Rectal smooth muscle tissue (tissue), 1 donor: ENCODE data around the gene MICALL2.

Experiments
- H3K27ac ChIP-seq: one replicate; pipeline ENCODE4 v1.7.0; 2013; ENCODE audit warnings: low read depth, low read length, inconsistent platforms
- H3K27me3 ChIP-seq: one replicate; pipeline ENCODE4 v1.7.0; 2013; ENCODE audit warnings: low read length; ENCODE audit not compliant: control insufficient read depth, insufficient read depth
- H3K36me3 ChIP-seq: one replicate; pipeline ENCODE4 v1.7.0; 2013; ENCODE audit warnings: low read length; ENCODE audit not compliant: control insufficient read depth, insufficient read depth
- H3K4me1 ChIP-seq: one replicate; pipeline ENCODE4 v1.7.0; 2013; ENCODE audit warnings: low read length; ENCODE audit not compliant: control insufficient read depth, insufficient read depth
- H3K4me3 ChIP-seq: one replicate; pipeline ENCODE4 v1.7.0; 2013; ENCODE audit warnings: low read length
- H3K9ac ChIP-seq: one replicate; pipeline ENCODE4 v1.7.0; 2013; ENCODE audit warnings: low read length

The MICALL2 gene

DNA sequence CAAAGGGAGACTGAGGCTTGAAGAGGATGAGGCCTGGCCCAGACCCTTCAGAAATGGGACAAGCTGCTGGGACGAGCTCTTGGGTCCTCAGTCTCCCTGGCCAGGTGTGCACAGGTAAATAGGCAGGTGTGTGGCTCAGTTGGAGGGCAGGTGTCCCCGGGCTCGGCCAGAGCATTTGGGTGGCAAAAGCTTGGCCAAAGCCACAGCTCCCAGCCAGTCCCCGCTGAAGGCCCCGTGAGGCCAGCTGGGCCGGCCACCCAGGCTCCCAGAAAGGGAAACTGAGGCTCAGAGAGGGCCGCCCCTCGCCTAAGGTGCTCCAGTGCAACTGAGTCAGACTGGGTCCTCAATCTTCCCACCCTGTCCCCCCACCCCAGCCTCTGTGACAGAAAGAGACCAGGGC is 37.3 kb downstream of the MICALL2 start:
- H3K4me1 ChIP-seq: no peaks in the 10 kb centered on the region
- H3K27me3 ChIP-seq: peaks cover 7% of the 10 kb centered on the region
- no peak overlapping the region for H3K4me3 ChIP-seq
- no peaks in the 10 kb centered on the region for H3K36me3 ChIP-seq
- no peak overlapping the region for H3K9ac ChIP-seq
- H3K27ac ChIP-seq: no peak overlapping the region

DNA sequence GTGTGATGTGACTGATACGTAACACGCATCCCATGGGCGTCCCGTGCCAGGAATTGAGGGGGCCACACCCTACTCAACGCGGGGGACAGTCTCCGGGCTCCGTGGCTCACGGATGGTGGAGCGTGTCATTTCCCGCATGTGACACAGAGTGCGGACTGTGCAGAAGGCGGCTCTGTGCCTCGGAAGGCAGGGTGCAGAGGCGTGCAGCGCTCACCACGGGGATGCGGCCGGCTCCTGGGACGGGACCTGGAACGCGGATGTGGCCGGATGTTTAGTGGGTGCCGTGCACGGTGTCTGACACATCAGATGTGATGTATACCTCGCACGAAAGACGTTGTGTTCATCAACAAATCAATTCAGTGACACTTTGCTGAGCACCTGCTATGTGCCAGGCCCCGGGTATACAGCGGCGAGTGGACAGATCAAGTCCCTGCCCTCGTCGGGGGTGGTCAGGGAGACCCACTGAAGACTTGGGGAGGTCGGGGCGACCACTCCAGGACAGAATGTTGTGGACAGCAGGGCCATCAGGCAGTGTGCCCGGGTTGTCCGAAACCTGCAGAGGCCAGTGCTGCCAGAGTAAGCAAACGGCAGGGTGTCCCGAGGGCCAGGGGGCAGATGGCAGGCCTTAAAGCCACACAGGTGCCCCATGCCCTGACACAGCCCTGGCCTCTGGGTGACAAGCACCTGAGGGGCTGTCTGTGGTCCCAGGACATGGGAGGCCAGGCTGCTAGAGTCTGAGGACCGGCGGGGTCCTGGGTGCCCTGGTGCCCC is 38.1 kb downstream of the MICALL2 start:
- H3K4me3 ChIP-seq: no peak overlapping the region
- H3K36me3 ChIP-seq: no peaks in the 10 kb centered on the region
- H3K9ac ChIP-seq: no peak overlapping the region
- H3K27ac ChIP-seq: no peak overlapping the region
- peaks cover 7% of the 10 kb centered on the region for H3K27me3 ChIP-seq
- H3K4me1 ChIP-seq: no peaks in the 10 kb centered on the region

DNA sequence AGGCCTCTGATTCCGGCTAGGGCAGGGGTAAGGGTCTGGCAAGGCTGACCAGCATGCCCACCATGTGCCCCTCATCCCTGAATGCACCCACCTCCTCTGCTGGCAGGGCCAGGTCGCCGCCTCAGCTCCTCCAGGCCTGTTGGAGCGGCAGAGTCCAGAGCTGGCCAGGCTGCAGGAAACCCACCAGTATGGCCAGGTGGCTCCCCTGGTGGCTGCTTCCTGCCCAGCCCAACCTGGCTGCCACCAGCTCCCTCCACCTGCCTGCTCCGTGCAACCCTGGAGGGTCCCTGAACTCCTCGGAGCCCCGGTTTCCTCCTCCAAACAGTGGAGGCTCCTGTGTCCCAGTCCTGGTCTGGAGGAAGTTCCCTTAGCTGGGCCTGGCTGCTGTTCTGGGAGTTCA is 39.6 kb downstream of the MICALL2 start:
- Histone ChIP-seq H3K36me3 (no peaks in the 10 kb centered on the region), H3K27me3 (peaks cover 7% of the 10 kb centered on the region), H3K27ac (no peak overlapping the region), H3K9ac (no peak overlapping the region), H3K4me3 (no peak overlapping the region), H3K4me1 (no peaks in the 10 kb centered on the region)

- Histone ChIP-seq H3K27ac (no peak overlapping the region), H3K27me3 (peaks cover 7% of the 10 kb centered on the region), H3K36me3 (no peaks in the 10 kb centered on the region), H3K9ac (no peak overlapping the region), H3K4me1 (no peaks in the 10 kb centered on the region), H3K4me3 (no peak overlapping the region)
These were observed 40.0 kb downstream of the MICALL2 start for GRCh38 chr7:1419310-1419634.

- Histone ChIP-seq H3K36me3 (no peaks in the 10 kb centered on the region), H3K9ac (no peak overlapping the region), H3K4me3 (no peak overlapping the region), H3K27me3 (peaks cover 7% of the 10 kb centered on the region), H3K4me1 (no peaks in the 10 kb centered on the region), H3K27ac (no peak overlapping the region)
These were observed 40.6 kb downstream of the MICALL2 start for GRCh38 chr7:1418505-1419309.

DNA sequence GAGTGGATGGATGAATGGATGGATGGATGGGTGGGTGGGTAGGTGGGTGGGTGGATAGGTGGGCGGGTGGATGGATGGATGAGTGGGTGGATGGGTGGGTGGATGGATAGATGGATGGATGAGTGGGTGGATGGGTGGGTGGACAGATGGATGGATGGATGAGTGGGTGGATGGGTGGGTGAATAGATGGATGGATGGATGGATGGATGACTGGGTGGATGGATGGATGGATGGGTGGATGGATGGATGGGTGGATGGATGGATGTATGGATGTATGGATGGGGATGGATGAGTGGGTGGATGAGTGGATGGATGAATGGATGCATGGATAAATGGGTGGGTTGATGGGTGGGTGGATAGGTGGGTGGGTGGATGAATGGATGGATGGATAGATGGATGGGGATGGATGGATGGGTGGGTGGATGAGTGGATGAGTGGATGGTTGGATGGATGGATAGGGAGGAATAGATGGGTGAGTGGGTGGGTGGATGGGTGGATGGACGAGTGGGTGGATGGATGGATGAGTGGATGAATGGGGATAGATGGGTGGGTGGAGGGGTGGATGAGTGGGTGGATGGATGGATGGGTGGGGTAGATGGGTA is 43.8 kb downstream of the MICALL2 start:
- no peaks in the 10 kb centered on the region for H3K4me1 ChIP-seq
- no peaks in the 10 kb centered on the region for H3K36me3 ChIP-seq
- H3K4me3 ChIP-seq: no peak overlapping the region
- no peak overlapping the region for H3K9ac ChIP-seq
- H3K27ac ChIP-seq: no peak overlapping the region
- peaks cover 4% of the 10 kb centered on the region for H3K27me3 ChIP-seq

DNA sequence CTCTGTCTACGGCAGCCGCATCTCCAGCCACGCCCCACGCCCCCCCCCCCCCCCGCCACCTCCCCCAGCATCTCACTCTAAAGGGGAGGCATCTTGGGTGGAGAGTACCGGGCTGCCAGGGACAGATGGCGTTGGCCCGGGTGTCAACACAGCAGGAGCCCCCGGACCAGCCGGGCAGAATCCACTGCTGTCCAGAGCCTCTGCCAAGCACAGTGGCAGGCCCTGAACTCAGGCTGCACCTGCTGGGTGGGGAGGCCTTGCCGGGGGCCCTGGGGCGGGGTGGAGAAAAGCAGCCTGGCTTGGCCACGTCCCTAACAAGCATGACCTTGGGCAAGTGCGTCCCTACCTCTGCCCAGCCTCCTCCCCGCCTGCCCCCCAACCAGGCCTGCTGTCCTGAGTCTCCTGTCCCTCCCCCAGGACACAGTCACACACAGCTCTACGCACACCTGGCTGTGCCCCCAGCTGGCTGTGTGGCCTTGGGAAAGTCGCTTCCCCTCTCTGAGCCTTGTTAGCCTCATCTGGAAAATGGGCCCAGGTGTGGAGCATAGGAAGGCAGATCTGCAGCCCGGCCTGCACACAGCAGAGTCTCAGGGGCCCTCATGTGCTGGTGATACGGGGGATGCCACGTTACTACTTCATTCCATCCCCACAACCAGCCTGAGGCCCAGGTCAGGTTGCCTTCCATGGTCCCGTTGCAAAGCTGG is 45.2 kb downstream of the MICALL2 start:
- Histone ChIP-seq H3K27me3 (peaks cover 4% of the 10 kb centered on the region), H3K27ac (no peak overlapping the region), H3K4me3 (no peak overlapping the region), H3K9ac (no peak overlapping the region), H3K4me1 (no peaks in the 10 kb centered on the region), H3K36me3 (no peaks in the 10 kb centered on the region)

- Histone ChIP-seq H3K4me3 (peak overlapping the region; percentile 9), H3K4me1 (no peaks in the 10 kb centered on the region), H3K27me3 (peaks cover 4% of the 10 kb centered on the region), H3K36me3 (no peaks in the 10 kb centered on the region), H3K9ac (no peak overlapping the region), H3K27ac (no peak overlapping the region)
These were observed 46.7 kb downstream of the MICALL2 start for GRCh38 chr7:1412322-1413261.

- Histone ChIP-seq H3K4me3 (no peak overlapping the region), H3K36me3 (no peaks in the 10 kb centered on the region), H3K9ac (no peak overlapping the region), H3K4me1 (no peaks in the 10 kb centered on the region), H3K27me3 (peaks cover 2% of the 10 kb centered on the region), H3K27ac (no peak overlapping the region)
These were observed 47.9 kb downstream of the MICALL2 start for GRCh38 chr7:1411414-1411813.

DNA sequence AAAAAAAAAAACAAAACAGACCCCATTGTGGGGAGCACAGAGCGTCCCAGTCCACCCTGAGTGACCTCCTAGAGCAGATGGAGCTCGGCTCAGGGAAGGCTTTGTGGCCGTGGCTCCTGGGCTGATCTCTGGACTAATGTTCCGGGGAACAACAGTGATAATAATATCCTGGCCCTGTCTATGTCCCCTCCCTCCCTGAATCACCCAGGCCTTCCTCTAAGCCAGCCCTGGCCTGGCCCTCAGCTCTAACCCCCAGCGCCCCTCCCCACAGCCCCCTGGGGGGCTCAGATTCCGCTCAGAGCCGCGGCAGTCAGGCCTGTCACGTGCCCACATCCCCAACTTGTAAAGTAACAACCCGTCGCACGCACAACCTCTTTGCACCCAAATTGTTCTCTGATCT is 48.3 kb downstream of the MICALL2 start:
- Histone ChIP-seq H3K4me3 (no peak overlapping the region), H3K27ac (no peak overlapping the region), H3K36me3 (no peaks in the 10 kb centered on the region), H3K27me3 (peaks cover 2% of the 10 kb centered on the region), H3K9ac (no peak overlapping the region), H3K4me1 (no peaks in the 10 kb centered on the region)

DNA sequence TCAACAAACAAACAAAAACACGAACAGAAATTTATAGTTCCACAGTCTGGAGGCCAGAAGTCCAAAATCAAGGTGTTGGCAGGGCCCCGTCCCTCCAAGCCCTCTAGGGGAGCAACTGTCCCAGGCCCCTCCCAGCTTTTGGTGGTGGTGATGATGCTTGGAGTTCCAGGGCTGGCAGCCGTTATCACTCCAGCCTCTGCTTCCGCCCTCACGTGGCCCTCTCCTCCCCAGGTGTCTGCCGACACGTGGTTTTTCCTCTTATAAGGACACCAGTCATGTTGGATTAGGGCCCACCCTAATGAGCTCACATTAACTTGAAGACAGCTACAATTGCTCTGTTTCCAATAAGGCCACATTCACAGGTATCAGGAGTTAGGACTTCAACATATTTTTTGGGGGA is 49.7 kb downstream of the MICALL2 start:
- Histone ChIP-seq H3K4me3 (no peak overlapping the region), H3K4me1 (no peaks in the 10 kb centered on the region), H3K27me3 (peaks cover 9% of the 10 kb centered on the region), H3K36me3 (no peaks in the 10 kb centered on the region), H3K27ac (no peak overlapping the region), H3K9ac (no peak overlapping the region)
